NCI-H526 (cell line): ENCODE measurements around the gene TLK2.

Source experiments
- DNase-seq, 2 experiments: peaks; one replicate each; lab custom pipeline; 2025; lab: John Stamatoyannopoulos, UW

TLK2 gene

GRCh38 chr17:62628831-62629555 is 150.4 kb downstream of the TLK2 start:
- DNase-seq = peak in 1 of 2 experiments; percentile 9

- DNase-seq = no peak
Observed at GRCh38 chr17:62629556-62630364, 151.1 kb downstream of the TLK2 start.

GRCh38 chr17:62630365-62631085 is 151.9 kb downstream of the TLK2 start:
- no peak for DNase-seq

- DNase-seq = no peak
Observed at GRCh38 chr17:62631086-62631935, 152.7 kb downstream of the TLK2 start.

- no peak for DNase-seq
Observed at GRCh38 chr17:62631936-62632924, 153.6 kb downstream of the TLK2 start.

GRCh38 chr17:62637809-62638208 is 159.2 kb downstream of the TLK2 start:
- DNase-seq = no peak

GRCh38 chr17:62641153-62641552 is 162.5 kb downstream of the TLK2 start:
- no peak for DNase-seq

- no peak for DNase-seq
Observed at GRCh38 chr17:62641951-62642350, 163.3 kb downstream of the TLK2 start.

- no peak for DNase-seq
Observed at GRCh38 chr17:62643496-62643895, 164.9 kb downstream of the TLK2 start.

- DNase-seq = no peak
Observed at GRCh38 chr17:62644487-62645173, 166.0 kb downstream of the TLK2 start.

- no peak for DNase-seq
Observed at GRCh38 chr17:62648251-62648955, 169.8 kb downstream of the TLK2 start.

- DNase-seq = no peak
Observed at GRCh38 chr17:62648956-62649294, 170.3 kb downstream of the TLK2 start.

- no peak for DNase-seq
Observed at GRCh38 chr17:62649570-62649969, 170.9 kb downstream of the TLK2 start.

GRCh38 chr17:62650587-62650986 is 172.0 kb downstream of the TLK2 start:
- peak in 1 of 2 experiments; percentile 44 for DNase-seq

GRCh38 chr17:62652251-62653001 is 173.8 kb downstream of the TLK2 start:
- DNase-seq = peak in 1 of 2 experiments; percentile 42

GRCh38 chr17:62653002-62653825 is 174.6 kb downstream of the TLK2 start:
- peak; percentile 63 to 81 for DNase-seq
